HG03097 (cell line): ENCODE data around the gene CHMP6.
"Not testable (repeated sequence)": the region's sequence is repeated elsewhere in the genome, so short reads cannot be mapped to it uniquely, and the experiment has no call there.

ENCODE experiments used
- ATAC-seq: cut with Tn5 transposase; IDR thresholded peaks from one replicate; pipeline ENCODE4 v1.9.1; 2021; ENCODE audit not compliant: unreplicated experiment, low FRiP score

CHMP6 gene

DNA sequence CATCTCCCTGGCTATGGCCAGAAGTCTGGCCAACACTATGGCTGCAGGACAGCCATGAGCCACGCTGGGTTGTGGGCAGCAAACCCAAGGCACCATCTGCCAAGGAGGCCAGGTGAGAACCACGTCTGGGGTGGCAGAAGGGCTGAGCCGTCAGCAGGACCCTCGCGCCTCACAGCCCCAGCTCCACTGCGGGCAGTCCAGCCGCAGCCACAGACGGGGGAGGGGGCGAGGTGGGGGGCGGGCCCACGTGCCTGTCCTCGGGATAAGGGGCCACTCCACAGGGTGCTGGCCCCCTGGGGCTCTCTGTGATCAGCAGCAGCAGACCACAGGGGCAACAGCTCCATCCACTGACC, 36.8 kb downstream of the CHMP6 start:
- no peak for ATAC-seq

GRCh38 chr17:81029859-81030258, 38.2 kb downstream of the CHMP6 start:
- ATAC-seq: no peak

GRCh38 chr17:81030312-81030711, 38.7 kb downstream of the CHMP6 start:
- ATAC-seq: not testable (repeated sequence)

DNA sequence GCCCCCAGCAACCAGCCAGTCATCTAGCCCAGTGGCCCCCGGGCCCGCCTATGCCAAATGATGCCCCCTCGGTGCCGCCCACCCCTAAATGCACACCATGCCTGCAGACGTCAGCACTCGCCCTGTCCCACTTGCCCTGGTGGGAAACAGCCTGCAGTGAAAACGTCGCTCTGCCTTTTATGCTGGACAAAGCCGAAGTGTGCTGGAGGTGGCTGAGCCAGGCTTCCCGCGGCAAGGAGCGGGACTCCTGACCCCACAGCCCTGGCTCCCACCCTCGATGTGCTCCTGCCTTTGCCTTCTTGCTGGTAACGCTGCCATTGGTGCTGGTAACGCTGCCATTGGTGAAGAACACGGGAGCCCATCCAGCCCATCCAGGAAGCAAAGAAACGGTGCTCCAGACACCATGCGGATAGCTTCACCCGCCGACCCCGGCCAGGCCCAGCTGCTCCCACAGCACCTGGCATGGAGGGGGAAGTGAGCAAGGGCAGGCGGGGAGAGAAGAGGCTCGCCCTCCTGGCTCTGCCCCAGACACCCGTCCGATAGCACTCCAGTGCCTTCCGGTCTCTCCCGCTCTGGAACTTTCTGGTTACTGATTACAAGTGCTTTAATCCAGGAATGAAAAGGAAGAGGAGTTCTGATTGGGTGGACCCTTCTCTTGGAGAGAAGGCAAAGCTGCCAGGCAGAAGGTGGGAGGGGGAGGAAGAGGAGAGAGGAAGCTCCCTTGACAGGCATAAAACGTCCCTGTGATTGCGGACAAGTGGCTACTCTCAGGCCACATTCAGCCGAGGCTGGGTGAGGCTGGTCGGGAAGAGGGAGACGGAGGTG, 39.3 kb downstream of the CHMP6 start:
- ATAC-seq: no peak

DNA sequence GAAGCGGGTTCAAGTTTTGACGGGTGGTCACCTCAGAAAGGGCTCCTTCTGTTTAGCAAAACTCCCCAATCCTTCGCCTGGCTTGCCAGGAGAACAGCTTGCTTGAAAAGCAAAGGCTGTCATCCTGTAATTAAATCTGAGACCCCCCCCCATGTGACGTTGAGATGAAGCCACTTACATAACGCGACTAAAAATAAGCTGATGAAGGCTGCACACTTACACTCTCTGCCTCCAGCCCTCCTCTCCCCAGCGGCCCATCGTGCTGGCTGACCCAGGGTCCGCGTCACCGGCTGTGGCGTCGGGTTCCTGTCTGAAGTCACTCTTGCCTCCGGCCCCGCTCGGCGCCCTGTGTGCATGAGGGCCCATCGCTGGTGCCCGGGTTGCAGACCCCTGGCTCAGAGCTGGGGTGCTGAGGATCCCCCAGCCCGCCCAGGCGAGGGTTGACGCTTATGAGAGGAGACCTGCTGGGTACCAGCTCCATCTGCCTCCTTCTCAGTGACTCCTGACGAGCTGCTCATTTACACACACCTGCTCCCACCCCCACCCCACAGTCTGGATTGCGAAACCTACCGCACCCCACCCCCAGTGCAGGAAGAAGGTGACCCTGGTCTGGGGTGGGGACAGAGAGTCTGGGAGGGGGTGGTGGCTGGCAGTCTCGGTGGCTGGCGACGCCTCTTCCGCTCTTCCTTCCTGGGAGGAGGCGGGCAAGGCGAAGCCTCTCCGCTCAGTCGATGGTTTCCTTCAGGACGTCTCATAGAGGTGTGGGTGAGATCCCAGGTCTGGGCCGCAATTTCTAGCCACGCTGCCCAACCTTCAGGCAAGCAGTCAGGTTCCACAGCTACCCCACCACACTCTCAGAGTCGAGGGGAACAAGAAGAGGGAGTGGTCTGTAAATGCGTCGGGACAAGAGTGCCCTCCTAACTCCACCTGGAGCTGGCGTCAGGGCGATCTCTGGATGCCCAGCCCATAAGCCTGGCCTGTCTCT, 40.2 kb downstream of the CHMP6 start:
- no peak for ATAC-seq

DNA sequence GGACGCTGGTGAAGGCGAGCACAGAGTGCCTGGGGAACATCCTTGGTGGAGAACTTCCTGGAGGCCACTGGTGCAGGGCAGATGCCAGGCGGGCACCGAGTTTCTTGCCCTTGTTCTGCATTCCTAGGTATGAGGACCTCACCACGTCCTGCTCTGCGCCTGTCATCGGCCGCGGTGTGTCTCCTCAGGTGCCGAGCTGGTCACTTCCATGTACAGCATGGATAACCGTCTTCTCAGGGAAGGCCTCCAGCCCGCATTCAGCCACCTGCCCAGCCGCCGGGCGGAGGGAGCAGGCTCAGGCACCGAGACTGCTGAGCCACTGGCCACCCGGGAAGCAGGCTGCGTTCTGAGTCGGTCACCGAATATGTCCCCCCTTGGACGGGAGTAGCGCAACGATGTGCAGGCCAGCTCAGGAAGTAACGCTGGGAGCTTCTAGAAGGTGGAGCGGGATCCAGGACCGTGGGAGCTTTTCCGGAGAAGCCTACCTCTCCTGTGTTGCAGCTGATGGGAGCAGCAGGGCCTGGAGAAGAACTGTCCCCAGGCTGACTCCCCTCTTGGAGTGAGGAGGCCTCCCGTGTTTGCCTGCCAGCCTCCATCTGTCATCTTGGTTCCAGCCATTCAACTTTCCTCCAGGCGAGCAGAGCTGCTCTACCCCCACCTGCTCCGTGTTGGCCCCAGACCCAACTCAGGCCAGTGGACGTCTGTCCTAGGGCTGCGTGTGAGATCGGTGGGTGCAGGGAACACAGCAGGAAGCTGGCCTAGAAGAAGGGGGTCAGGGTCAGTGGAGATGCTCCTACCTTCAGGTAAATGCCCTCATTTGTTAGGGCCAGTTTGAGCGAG, 41.2 kb downstream of the CHMP6 start:
- ATAC-seq: no peak

DNA sequence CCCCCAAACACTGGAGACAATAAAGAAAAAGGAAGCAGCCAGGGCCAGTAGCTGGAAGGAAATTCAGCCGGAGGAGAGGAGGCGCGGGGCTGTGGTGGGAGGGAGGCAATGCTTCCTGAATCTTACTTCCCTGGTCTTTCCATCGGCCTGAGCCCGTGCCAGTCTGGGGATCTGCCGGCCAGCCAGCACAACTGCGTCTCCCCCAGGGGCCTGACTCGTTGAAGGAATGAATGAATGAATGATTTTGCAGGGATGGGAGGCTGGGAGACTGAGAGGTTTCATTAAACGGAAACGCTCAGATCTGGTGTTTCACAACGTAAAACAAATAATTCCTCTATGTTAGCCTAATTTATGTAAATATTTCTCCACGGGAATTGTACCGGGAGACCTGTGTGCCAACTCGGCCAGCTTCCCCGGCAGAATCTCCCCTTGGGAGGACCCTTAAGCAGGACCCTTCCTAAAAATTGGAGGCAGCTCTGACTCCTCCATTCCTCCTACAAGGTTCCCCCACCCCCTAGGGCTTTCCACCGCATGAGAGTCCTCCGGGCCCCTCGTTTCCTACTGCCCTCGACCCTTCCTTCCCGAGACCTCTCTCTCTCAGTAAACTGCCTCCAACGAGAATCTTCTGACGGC, 42.0 kb downstream of the CHMP6 start:
- no peak for ATAC-seq

- no peak for ATAC-seq
Observed at GRCh38 chr17:81034168-81034777, 42.6 kb downstream of the CHMP6 start.

DNA sequence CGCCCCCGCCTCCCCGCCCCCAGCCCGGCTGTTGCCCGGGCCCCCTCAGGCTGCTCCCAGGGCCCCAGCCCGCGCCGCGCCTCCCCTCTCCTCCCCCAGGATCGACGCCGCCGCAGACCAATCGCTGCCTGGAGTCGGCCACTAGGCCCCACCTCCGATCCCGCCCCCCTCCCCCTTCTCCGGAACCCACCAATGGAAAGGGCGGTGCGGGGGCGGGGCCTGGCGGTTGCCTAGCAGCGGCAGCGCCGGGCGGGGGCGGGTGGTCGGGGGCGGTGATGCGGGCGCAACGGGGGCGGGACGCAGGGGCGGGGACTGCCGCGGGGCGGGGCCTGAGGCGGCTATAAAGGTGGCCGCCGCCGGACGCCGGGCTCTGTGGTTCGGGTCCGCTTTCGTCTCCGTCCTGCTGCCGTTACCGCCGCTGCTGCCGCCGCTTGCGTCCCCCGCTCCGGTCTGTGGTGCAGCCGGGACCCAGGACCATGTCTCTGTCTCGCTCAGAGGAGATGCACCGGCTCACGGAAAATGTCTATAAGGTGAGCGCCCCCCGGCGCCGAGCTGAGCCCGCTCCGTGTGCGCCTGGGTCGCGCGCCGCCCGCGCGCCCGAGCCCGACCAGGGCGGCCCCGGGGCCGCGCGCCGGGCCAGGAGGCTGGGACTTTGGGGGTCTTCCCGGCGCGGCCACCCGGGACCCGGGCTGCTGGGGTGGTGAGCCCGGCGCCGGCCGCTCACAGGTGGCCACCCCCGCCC, 43.3 kb downstream of the CHMP6 start, which contains the start of gene BAIAP2:
Gene BAIAP2 (plus strand): TSS at position 373 of the 742 bp plus-strand sequence. CDS start 104 bp downstream, at position 477.
- ATAC-seq: peak; percentile 54

DNA sequence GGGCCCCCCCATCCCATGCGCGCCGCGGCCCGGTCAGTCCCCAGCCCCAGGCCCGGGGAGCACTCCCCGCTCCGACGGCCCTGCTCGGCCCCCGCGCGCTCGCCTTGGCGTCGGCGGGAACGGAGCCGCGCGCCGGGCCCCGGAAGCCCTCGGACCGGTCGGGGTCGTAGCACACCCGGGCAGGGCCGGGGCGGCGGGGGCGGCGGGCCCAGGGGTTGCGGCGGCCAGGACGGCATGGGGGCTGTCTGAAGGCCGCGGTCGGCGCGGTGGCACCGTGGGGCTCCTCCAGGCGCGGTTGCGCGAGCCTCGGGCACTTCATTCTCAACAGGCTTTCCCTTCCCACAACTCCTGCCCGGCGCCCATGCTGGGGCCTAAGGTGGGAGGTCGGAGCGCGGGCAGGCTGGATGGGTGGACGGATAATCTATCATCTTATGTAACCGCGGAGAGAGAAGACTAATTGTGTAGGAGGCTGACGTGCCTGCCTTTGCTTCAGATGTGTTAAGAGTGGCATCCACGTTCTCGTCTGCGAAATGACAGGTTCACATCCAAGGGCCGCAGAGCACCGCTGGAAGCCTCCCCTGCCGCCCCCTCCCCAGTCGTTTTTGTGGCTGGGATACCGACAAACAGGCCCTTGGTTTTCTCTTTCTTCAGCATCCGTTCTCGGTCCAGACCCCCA, 44.0 kb downstream of the CHMP6 start:
- ATAC-seq: no peak

- ATAC-seq: no peak
Observed at GRCh38 chr17:81036197-81036941, 44.7 kb downstream of the CHMP6 start.

DNA sequence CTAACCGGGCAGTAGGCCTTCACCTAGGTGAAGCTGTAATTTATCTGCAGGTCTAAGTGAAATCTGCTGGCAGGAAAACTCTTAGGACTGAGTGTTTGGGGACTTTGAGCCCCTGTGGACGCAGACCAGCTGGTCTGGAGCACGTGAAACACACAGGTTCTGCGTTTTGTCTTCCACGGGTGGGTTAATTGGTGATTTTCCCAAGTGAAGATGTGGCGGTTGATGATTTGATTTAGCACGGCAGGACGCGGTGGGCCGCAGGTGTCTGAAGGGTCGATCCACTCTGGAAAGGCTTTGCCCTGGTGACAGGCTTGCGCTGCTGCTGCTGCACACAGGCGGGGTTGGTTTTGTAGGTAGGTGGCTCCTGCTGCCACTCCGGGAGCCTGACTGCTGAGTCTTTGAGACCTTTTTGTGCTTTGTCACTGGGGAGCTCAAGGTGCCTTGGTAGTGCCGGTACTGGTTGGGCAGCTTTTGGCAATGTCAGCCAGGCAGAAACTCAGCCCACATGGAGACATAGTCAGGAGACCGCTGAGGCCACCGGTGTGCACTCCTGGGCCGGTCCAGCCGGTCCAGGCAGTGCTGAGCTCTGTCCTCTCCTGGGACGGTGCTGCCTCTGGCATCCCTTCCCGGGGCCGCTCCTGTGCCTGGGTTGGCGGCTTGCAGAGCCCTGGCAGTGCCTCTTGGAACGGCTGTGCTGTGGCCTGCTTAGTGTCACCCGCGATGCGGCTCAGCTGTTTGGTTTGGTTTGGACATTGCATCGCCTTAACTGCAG, 45.6 kb downstream of the CHMP6 start:
- no peak for ATAC-seq

DNA sequence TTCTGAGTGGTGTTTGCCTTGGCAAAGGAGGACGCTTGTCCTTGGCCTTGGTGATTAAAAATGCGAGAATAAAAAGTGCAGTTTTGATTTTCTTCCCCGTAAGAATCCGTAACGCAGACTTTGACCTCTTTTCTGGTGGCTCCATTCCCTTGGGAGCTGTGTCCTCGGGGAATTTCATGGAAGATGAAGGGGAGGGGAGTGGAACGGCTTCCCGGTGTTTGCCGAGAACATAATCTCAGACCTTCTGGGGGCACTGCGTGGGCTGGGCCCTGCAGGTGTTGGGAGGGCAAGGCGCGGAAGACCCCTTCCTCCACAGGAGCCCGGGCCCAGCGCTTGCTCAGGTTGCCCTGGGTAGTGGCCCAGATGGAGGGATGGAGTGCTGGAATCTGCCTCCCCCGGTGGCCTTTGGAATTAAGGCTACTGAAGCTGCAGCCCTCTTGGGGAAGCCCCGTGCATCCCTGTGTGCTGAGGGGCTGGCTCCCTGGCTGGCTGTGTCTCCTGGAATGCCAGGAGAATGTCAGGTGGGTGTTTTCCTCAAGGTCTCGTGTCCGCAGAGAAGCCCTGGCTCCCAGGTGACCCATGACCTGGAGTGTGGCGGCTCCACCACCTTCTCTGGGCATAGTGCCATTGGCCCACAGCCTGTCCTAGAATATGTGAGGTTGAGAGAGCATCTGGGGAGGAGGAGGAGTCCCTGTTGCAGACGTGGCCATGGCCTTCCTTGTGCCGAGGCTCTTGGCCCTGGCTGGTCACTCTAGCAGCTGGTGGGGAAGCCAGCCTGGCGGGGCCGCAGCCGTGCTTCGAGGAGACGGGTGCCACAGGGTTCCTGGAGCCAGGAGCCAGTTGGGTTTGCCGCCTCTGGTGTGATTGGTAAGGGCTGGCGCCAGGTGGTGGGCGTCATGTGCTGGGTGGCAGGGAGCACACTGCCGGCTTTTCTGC, 46.4 kb downstream of the CHMP6 start:
- ATAC-seq: no peak

DNA sequence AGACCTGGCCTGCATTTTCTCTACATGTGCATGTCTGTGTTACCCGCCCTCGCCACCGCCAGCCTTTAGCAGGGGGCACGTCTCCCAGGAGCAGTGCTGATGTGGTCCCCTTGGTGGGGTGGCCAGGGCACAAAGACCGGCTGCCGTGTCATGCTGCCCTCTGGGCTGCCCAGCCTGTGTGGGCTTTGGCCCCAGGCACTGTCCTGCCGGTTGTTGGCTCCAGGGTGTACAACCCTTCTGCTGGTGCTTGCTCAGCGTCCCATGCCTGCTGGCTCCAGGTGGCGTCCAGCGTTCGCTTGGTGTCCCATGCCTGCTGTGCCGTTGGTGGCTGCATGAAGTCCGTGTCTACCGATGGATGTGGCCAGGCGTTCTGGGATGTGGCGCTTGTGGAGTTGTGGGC, 47.5 kb downstream of the CHMP6 start:
- no peak for ATAC-seq

DNA sequence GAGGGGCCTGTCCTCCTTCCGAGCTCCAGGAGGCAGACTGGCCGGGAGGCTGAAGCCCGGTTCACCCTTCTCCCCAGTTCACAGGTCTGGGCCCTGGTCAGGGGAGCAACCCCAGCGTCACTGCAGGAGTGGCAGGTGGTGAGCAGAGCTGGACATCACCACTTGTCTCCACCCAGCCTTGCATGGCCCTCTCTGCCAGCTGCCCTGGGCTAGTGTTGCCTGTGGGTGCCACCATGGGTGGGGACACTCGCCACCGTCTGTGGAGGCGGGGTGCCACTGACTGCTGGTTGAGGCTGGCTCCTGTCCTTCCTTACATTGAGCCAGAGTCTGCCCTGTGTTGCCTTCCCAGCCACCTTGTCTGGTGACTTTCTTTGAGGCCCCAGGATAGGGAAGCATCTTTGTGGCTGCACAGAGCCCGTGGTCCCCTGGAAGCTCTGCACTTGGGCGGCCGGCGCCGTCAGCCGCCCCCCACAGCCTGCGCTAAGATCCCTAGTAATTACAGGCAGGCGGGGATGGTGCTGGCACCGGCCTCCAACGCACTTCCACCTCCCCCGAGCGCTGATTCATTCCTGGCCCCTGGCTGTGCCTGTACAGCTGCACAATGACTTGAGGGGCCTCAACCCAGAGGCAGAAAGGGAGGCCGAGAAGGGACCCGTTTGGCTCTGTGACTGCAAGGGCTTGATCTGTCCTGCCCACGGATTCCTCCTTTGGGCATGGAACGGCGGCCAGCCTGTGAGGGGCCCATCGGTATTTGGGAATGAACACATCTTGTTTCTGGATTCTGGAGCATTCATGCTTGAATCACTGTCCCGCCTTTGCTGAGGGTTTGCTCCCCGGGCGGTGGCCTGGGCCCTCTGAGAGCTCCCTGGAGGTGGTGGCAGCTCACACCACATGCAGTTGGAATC, 48.5 kb downstream of the CHMP6 start:
- no peak for ATAC-seq
